HepG2 (cell line): ENCODE measurements around the gene AK6. TPM values are rescaled to one million over a fixed set of nuclear protein-coding genes. Genes with fewer than 3 reads are reported as not detected.
A peak's percentile ranks its signal among the peaks of the same experiment; 100 is the strongest.

Source experiments
- ARID5B ChIP-seq: IDR thresholded peaks from 2 replicates; pipeline ENCODE4 v1.4.0; 2020; ENCODE audit warnings: mild to moderate bottlenecking, missing genetic modification reagents
- CTCF ChIP-seq: sonication (generic); formaldehyde crosslinking; IDR thresholded peaks from 2 replicates; pipeline ENCODE4 v1.5.0; 2020; ENCODE audit warnings: mild to moderate bottlenecking, missing genetic modification reagents, moderate library complexity
- GABPB1 ChIP-seq: IDR thresholded peaks from 2 replicates; pipeline ENCODE4 v1.6.1; 2016; ENCODE audit warnings: mild to moderate bottlenecking, missing genetic modification reagents, moderate library complexity, missing compliant biosample characterization
- HNF4A ChIP-seq: sonication (generic); formaldehyde crosslinking; IDR thresholded peaks from 2 replicates; pipeline ENCODE4 v1.4.0; 2020; ENCODE audit warnings: missing genetic modification reagents
- LCORL ChIP-seq, 2 experiments: fragments of 450-650 bp in 1 of 2; sonication (generic) in 1 of 2; formaldehyde crosslinking in 1 of 2; IDR thresholded peaks; 2 replicates each; pipeline versions ENCODE4 v1.5.0 to v1.6.1; 2017 to 2020; ENCODE audit warnings: antibody characterized with exemption in 1 of 2, missing genetic modification reagents in 1 of 2
- LRRFIP1 ChIP-seq: sonication (generic); formaldehyde crosslinking; conservative IDR thresholded peaks from 2 replicates; pipeline ENCODE4 v1.4.0; 2020; ENCODE audit warnings: missing genetic modification reagents
- MTF2 ChIP-seq: sonication (generic); formaldehyde crosslinking; IDR thresholded peaks from 2 replicates; pipeline ENCODE4 v1.5.0; 2020; ENCODE audit warnings: missing genetic modification reagents, borderline replicate concordance
- MXD4 ChIP-seq: IDR thresholded peaks from 2 replicates; pipeline ENCODE4 v1.6.1; 2016; ENCODE audit warnings: mild to moderate bottlenecking, missing biosample characterization, missing genetic modification reagents
- NONO ChIP-seq, 2 experiments: fragments of 450-650 bp in 1 of 2; sonication (generic) in 1 of 2; formaldehyde crosslinking in 1 of 2; IDR thresholded peaks in 1 of 2; conservative IDR thresholded peaks in 1 of 2; 2 replicates each; pipeline versions ENCODE4 v1.6.1 to v1.8.0; 2017 to 2022; ENCODE audit warnings: mild to moderate bottlenecking in 1 of 2, missing genetic modification reagents in 1 of 2, moderate library complexity in 1 of 2
- POLR2AphosphoS2 ChIP-seq: IDR thresholded peaks from 2 replicates; pipeline ENCODE4 v1.6.1; 2011; ENCODE audit warnings: low read depth, low read length, improper control_type of control experiment
- RXRA ChIP-seq: sonication (generic); formaldehyde crosslinking; IDR thresholded peaks from 2 replicates; pipeline ENCODE4 v1.5.1; 2020; ENCODE audit warnings: missing genetic modification reagents
- SALL1 ChIP-seq: sonication (generic); formaldehyde crosslinking; IDR thresholded peaks from 2 replicates; pipeline ENCODE4 v1.8.0; 2022; ENCODE audit warnings: mild to moderate bottlenecking, missing genetic modification reagents
- USF2 ChIP-seq, 2 experiments: sonication (generic) in 1 of 2; formaldehyde crosslinking in 1 of 2; IDR thresholded peaks; 2 replicates each; pipeline versions ENCODE4 v1.5.1 to v1.6.1; 2011 to 2020; ENCODE audit warnings: borderline replicate concordance in 1 of 2, low read depth in 1 of 2, low read length in 1 of 2, mild to moderate bottlenecking in 1 of 2, missing genetic modification reagents in 1 of 2, moderate library complexity in 1 of 2
- ZFP90 ChIP-seq: sonication (generic); formaldehyde crosslinking; IDR thresholded peaks from 2 replicates; pipeline ENCODE4 v1.8.0; 2022; ENCODE audit warnings: missing genetic modification reagents, mild to moderate bottlenecking, inconsistent platforms, borderline replicate concordance
- ZNF629 ChIP-seq: sonication (generic); formaldehyde crosslinking; conservative IDR thresholded peaks from 2 replicates; pipeline ENCODE4 v1.5.0; 2020; ENCODE audit warnings: missing genetic modification reagents
- ZNF746 ChIP-seq: sonication (generic); formaldehyde crosslinking; IDR thresholded peaks from 2 replicates; pipeline ENCODE4 v1.8.0; 2022; ENCODE audit warnings: mild to moderate bottlenecking, missing genetic modification reagents
- ZNF768 ChIP-seq: sonication (generic); formaldehyde crosslinking; IDR thresholded peaks from 2 replicates; pipeline ENCODE4 v1.4.0; 2020; ENCODE audit warnings: missing genetic modification reagents
- ZNF891 ChIP-seq: sonication (generic); formaldehyde crosslinking; IDR thresholded peaks from 2 replicates; pipeline ENCODE4 v1.5.0; 2020; ENCODE audit warnings: mild to moderate bottlenecking, missing genetic modification reagents
- polyA plus RNA-seq, 8 experiments: library from polyadenylated mRNA; depleted of rRNA in 3 of 8; stranded (reverse) in 7 of 8; unstranded in 1 of 8; fragments of >200 nt; fragmentation: Illumina TruSeq in 4 of 8; extraction: Trizol in 4 of 8; gene quantifications; 2 replicates each; pipeline versions ENCODE4 v1.2.1 to v1.2.3, GENCODE V29; 2011 to 2016; ENCODE audit warnings: low read depth in 4 of 8, missing spikeins in 1 of 8, mixed read lengths in 1 of 8; ENCODE audit not compliant: insufficient read depth in 1 of 8
- total RNA-seq, 5 experiments: library from RNA; depleted of rRNA; stranded (reverse); fragments of >200 nt; fragmentation: Illumina TruSeq; extraction: Trizol; gene quantifications; 2 replicates each; pipeline ENCODE4 v1.2.3, GENCODE V29; 2016; ENCODE audit warnings: low read depth in 1 of 5

The AK6 gene
- total and polyA plus RNA-seq, 2 of the 13 experiments (the other 11 are each of a cell fraction or from before 2014, with no cell fraction given), result 31.1 to 77.2 TPM

- TF ChIP-seq ARID5B (peak; percentile 25; the same call in 1 of the 2 replicates), USF2 (IDR thresholded peaks at IDR 0.05; ENCODE audit: low read depth, low read length) (no peak), USF2 (CRISPR knock-in tag; IDR thresholded peaks at IDR 0.05; ENCODE audit: borderline replicate concordance) (no peak), MTF2 (CRISPR knock-in tag) (no peak), NONO (IDR thresholded peaks at IDR 0.05) (no peak), NONO (CRISPR knock-in tag; conservative IDR thresholded peaks at IDR 0.05) (0 out of 2 replicates have a peak, but pooled peaks have one; percentile 31), ZNF629 (CRISPR knock-in tag) (no peak), ZNF891 (peak; percentile 61; the same call in 1 of the 2 replicates), ZFP90 (CRISPR knock-in tag) (0 out of 2 replicates have a peak, but pooled peaks have one; percentile 23), ZNF768 (CRISPR knock-in tag) (peak; percentile 47; the same call in 1 of the 2 replicates), HNF4A (CRISPR knock-in tag) (0 out of 2 replicates have a peak, but pooled peaks have one; percentile 3), LCORL (IDR thresholded peaks at IDR 0.05) (no peak), LCORL (CRISPR knock-in tag; IDR thresholded peaks at IDR 0.05) (peak; percentile 51; the same call in 1 of the 2 replicates), SALL1 (CRISPR knock-in tag) (peak; percentile 88), LRRFIP1 (CRISPR knock-in tag) (no peak), MXD4 (CRISPR knock-in tag) (no peak), GABPB1 (CRISPR knock-in tag) (peak; percentile 47; the same call in 1 of the 2 replicates), ZNF746 (CRISPR knock-in tag) (peak; percentile 38; the same call in 1 of the 2 replicates), POLR2AphosphoS2 (no peak), RXRA (CRISPR knock-in tag) (0 out of 2 replicates have a peak, but pooled peaks have one; percentile 20), CTCF (CRISPR knock-in tag) (peak; percentile 94)
These were observed 34.5 kb downstream of the AK6 start (continued) for GRCh38 chr5:69334793-69335268.
